GM19239 (cell line): ENCODE data around the gene SEL1L2.

Source experiments
- DNase-seq: peaks from one replicate; pipeline ENCODE4 v3.0.0; 2011; ENCODE audit warnings: low spot score; ENCODE audit not compliant: insufficient read length
- FAIRE-seq: peaks from 2 replicates; lab custom pipeline; 2011; peaks lifted over from hg19 to GRCh38; lab: Jason Lieb, UNC

SEL1L2 gene

DNA sequence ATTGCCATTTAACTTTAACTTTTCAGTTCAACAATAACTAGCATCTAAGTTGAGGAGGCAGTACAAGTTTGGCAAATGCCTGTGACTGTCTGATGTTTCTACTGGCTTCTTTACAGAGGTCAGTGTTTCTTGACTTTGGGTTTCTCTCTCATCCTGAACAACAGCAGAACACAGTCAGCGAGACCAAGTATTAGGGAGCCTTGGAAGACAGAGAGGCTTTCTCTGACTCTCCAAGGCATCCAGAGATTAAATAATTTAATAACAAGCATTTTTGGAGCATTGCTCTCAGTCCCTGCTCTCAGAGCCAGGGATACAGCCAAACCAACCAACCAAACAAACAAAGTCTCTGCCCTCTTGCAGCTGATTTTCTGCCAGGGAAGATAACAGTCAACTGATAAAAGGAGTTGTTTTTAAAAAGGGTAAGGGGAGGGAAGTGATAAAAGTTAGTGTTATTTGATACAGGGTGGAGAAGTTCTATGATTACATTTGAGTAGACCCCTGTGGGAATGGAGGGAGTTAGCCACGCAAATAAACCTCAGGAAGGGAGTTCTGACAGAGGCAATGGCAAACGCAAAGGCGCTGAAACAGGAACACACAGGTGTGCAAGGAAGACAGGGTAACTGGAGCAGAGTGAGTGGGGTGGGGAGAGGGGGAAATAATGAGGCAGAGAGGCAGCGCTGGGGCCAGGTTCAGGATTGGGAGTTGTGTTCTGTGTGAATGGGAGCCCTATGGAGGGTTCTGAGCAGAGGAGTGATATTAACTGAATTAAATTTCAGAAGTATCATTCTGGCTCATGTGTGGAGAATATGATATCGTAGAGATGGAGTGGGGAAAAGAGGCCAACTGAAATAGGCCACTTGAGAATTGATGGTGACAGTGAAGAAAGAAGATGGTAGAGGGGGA lies 55.2 kb downstream of the SEL1L2 start:
- DNase-seq (no peak), FAIRE-seq (no peak)

DNA sequence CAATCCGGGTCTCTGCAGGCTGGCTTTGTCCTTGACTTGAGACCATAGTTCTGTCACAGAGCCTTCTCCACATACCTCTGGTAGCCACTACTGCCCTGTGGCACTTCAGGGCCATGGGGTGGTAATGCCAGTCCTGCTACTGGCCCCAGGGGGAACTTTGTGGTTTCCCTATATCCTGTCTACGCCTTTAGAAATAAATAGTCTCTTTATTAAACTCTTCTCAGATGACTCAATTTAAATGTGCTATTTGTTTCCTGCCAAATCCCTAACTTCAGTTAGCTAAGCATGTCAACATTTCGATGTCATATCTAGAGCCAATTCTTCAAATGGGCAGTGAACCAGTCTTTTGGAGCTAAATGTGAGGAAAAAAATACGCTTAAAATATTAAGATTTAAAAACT lies 60.1 kb downstream of the SEL1L2 start:
- DNase-seq (no peak), FAIRE-seq (no peak)

DNA sequence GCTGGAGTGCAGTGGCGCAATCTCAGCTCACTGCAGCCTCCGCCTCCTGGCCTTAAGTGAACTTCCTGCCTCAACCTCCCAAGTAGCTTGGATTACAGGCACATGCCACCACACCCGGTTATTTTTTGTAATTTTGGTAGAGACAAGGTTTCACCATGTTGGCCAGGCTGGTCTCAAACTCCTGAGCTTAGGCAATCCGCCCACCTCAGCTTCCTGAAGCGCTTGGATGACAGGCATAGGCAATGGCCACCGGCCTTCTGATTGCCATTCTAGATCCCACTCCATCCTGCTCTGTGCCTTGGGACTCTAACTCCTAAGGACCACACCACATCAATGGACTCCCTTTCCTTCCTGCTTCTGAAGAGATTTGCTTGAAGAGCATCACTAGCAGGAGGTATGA lies 60.6 kb downstream of the SEL1L2 start:
- DNase-seq (no peak), FAIRE-seq (no peak)

DNA sequence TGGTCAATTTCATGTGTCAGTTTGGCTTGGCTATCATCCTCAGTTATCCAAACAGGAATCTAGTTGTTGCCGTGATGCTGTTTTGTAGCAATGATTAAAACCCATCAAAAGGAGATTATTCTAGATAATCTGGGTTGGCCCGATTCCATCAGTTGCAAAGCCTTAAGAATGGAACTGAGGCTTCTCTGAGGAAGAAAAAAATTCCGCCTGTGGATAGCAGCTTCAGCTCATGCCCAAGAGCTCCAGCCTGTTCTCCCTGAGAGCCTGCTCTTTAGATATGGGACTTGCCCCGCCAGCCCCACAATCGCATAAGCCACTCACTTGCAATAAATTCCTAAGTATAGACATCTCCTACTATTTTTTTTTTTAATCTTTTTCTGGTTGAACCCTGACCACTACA lies 61.5 kb downstream of the SEL1L2 start:
- FAIRE-seq (no peak), DNase-seq (no peak)

DNA sequence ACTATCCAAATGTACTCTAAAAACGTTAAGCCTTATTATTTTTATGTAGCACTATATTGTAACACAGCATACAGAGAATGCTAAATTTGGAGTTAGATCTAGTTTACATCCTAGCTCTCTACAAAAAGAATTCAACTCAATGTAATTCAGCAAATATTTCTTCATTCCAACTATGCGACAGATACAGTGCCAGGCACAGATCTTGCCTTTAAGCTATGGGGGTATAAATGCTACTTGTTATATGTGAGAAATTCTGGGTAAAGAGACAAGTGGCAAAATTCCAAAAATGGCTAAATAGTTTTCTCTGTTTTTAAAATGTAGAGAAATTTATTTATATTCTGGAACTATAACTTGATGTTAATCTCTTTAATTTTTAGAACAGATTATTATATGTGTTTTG lies 63.2 kb downstream of the SEL1L2 start:
- no peak for DNase-seq
- FAIRE-seq, result no peak

DNA sequence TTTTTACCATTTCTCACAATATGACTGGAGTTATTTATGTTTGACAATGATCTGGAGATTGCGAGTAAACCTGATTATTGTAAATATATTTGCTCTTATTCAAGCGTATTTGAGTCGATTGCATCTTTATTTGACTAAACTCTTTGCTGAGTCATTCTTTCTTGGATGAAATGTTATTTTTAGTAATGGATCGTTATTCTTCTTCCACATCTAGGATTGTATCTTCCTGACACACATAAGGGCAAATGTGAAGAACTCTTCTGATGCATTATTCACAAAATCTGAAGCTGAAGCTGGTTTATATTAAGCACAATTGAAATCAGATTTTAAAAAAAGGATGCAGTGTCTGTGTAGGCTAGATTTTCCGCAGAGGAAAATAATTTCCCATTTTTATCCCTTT lies 68.2 kb downstream of the SEL1L2 start:
- FAIRE-seq (no peak), DNase-seq (no peak)

DNA sequence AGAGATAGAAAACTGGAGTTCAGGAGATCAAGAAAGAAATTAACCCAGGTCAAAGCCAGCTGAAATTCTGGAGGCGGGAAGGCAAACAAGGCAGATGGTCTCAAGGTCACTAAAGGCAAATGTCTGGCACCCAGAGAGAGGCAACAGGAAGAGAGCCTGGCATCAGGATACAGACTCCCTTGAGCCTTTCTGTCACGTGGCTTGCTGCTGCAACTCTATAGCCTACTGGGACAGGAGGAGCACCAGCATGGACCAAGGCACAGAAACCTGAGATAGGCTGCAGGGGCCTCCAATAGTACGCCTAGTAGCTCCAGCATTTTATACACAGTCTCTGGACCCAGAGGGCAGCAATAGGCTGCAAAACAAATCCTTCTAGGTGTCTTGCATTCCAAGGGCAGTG lies 75.1 kb downstream of the SEL1L2 start:
- FAIRE-seq (no peak), DNase-seq (no peak)

DNA sequence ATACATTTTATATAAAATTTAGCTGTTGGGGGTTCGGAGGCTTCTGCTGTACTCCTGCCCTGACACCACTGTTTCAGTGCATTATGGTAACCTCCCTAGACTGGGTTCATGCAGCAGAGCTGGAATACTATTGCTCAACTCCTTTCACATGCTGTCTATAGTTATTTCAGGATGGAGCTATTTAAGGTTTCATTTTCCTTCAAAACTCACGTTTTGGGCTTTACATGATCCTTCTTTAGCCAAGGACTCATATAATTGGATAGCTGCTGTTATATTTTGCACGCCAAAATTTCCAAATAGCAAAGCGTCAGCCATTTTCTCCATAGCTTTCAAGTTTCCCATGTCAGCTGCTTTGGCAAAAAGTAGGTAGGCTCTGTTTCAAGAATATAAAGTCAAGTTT lies 76.8 kb downstream of the SEL1L2 start:
- no peak for FAIRE-seq
- DNase-seq, result no peak

DNA sequence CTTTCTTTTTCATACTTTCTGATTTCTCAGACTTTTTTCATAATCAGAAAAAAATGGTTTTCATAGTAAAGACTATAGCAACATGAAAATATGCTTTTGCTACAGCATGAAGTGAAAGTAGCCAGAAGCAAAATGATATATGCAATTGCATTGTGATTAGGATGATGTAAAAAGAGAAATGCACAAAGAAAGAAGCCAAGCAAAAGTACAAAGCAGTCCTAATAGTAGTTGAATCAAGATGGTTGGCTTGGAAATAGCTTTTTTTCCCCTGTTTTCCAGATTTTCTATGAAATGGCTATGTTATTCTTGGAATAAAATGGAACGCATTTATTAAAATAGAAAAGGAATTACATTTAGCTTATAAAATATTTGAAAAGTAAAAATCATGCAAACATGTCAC lies 77.3 kb downstream of the SEL1L2 start:
- DNase-seq, result no peak
- FAIRE-seq, result no peak

DNA sequence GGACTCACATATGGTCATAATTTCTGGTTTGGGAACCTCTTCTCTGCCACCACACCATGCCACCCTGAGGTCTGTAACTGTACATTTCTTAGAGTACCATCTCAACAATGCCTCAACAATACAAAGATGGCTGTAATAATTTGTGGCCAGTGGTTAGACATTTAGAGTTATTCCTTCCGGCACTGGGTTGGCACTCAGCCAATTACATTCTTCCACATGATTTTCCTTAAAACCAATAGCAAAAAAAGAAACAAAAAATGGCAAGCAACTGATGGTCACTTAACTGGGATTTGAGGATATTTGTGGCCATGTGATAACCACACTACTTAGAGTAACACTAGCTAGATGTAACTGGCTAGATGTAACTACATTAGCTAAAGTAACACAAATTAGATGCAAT lies 79.9 kb downstream of the SEL1L2 start:
- DNase-seq, result no peak
- FAIRE-seq, result no peak

DNA sequence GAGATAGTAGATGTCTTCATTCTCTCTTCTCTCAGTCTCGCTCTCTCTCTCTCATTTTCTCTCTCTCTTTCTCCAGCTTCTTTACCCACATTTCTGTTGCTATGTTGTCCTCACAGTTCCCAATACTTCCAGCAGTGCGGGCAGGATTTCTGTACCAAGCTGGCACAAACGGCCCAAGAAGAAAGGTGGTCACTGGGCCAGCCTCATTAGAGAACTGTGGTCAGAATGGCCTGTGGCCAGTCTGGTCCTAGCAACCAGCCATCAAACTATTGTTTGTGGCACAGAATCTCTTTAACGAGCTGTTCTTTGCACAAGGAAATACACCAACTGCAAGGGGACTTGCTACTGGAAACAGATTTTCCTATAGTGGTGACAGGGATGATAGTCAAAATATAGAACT lies 81.3 kb downstream of the SEL1L2 start:
- FAIRE-seq (no peak), DNase-seq (no peak)

DNA sequence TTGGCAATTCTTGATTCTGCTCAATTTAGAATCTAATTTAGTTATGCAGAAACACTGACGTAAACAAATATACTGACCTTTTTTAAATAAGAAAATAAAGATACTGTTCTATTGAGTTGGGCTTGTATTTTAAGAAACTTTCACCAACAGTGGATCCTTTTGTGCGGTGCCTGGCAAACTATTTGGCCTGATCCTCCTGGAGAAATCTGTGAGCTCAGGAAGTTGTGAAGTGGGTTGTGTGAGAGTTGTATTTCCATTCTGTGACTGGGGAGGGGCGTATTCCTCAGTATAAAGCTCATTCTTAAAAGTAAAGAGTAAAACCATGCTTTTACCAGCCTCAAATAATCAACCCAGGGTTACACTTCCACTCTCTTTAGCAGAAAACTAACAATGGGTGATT lies 85.6 kb downstream of the SEL1L2 start:
- FAIRE-seq (no peak), DNase-seq (no peak)

DNA sequence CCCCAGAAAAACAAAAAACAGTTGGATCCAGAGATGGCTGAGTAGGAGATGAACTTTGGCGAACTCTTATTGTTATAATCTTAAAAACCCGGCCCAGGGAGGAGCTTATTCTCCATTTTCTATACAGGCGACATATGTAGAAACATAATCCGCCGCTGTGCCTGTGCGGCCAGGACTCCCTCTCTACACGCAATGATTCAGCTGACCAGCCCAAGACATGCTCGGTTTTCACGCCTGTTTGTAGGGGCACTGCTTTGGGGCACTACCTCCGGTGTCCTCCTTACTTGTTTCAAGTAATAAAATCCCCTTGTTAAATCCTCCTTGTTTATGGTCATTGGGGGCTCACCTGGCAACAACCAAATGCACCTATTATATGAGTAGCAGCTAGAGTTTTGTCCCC lies 89.9 kb downstream of the SEL1L2 start:
- FAIRE-seq (no peak), DNase-seq (no peak)

DNA sequence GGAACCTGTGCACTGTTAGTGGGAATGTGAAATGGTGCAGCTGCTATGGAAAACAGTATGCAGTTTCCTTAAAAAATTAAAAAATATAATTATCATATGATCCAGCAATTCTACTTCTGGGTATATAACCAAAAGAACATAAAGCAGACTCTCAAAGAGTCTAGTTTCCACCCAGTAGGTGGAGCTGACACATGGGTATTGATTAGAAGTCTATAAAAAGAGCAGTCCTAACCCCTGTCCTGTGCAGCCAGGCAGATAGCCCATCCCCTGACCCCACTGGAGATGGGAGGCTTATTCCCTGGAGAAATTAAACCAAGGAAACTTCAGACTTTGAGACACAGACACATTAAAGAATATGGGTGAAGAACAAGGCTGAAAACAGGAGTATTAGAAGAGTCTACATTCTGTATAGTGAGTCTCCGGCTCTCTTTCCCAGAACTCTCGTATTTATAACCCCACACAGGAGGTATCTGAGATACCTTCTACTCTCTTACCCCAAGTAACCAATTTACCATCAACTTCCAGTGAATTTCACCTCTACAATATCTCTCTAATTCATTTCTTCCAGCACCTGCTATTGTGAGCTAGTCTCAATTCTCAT lies 92.3 kb downstream of the SEL1L2 start:
- FAIRE-seq (no peak), DNase-seq (no peak)

DNA sequence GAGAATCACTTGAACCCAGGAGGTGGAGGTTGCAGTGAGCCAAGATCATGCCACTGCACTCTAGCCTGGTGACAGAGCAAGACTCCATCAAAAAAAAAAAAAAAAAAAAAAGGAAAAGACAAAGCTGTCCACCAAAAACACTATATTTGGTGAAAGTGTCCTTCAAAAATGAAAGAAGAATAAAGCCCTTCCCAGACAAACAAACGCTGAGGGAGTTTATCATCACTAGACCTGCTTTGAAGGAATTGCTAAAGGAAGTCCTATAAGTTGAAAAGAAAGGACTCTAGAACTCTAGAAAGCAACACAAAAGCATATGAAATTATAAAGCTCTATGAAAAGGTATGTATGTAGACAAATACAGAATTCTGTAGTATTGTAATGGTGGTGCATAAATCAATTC lies 98.8 kb downstream of the SEL1L2 start:
- DNase-seq (no peak), FAIRE-seq (no peak)

DNA sequence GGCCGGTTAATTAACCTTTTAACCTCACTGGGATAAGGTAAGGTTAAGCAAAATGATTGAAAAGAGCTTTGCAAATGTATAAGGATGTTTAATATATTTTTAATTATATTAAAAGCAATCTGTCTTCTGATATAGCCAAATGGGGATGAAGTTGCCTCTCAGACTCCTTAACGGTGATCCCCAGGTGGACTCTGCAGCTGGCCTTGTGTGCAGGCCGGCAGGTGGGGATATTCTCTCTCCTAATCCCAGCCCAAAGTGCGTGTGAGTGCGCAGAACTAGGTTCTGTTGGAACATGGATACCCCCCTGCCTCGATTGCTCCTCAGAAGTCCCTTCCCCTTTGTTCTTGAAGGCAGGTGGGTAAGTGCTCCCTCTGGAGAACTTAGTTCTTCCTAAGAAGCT lies 105.6 kb downstream of the SEL1L2 start:
- no peak for DNase-seq
- no peak for FAIRE-seq

DNA sequence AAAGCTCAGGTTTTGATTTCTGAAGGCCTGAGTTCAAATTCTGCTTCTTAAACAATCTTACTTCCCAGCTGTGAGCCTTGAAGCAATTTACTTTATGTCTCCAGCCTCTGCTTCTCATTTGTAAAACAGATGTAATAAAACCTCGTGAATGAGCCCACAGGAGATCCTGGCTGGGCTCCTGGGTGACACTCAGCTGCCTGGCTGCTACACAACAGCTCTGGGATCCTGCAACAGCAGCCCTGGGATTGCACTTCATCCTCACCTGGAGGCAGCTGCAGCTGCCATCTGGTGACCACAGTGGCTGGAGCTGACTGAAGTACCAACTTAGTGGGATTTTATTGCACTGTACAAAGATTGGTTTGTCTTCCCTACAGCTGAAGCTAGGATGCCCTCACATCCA lies 107.0 kb downstream of the SEL1L2 start:
- FAIRE-seq (no peak), DNase-seq (no peak)

DNA sequence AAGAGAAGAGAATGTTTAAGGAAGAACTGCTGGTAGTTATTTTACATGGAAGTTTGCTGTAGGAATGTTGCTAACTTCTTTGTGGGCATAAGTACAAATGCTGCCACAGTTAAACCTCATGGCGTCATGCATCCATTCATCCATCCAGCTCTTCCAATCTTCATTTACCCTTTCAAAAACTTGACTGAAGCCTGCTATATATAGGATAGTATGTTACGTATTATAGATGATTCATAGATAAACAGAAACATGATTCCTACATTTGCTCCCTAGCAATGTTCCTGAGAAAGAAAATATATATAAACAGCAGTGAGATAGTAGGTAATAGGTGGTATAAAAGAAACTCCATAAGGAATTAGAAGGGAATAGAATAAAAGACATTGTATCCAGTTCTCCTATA lies 111.8 kb downstream of the SEL1L2 start:
- DNase-seq (no peak), FAIRE-seq (no peak)

DNA sequence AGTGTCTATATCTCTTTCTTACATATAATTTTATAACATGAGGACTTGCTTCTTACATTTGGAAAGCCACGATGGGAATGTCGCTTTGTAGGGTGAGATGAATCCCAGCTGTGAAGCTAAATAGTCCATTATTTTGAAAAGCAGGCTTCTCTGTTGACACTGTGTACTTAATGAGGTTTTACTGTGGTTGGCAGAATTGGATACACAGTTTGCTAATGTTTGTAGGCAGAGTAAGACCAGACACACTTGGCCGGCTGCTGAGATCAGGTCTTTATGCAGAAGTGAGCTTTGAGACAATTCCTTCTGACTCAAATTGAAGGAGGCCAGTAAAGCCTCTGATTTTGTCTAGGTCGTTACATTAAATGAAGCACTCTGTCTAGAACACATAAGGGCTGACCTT lies 112.6 kb downstream of the SEL1L2 start:
- FAIRE-seq, result no peak
- DNase-seq, result no peak

DNA sequence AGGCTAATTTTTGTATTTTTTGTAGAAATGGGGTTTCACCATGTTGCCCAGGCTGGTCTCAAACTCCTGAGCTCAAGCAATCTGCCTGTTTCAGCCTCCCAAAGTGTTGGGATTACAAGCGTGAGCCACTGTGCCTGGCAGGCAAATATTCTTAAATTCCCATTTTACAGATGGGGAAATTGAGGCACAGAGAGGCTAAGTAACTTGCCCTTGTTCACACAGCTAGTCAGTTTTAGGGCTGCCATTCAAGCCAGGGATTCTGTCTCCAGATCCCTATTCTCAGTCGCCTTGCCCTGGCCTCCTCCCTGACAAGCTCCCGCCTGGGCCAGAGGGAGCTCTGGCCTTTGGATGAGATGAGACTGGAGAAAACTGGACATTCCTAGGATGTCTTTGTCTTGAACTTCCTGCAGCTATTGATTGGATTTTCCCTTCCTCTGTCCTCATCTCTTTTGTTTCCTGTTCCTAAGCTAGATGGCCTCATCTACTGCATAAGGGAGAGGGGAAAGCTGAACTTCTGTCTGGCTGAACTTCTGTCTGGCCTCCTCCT lies 115.1 kb downstream of the SEL1L2 start:
- no peak for DNase-seq

DNA sequence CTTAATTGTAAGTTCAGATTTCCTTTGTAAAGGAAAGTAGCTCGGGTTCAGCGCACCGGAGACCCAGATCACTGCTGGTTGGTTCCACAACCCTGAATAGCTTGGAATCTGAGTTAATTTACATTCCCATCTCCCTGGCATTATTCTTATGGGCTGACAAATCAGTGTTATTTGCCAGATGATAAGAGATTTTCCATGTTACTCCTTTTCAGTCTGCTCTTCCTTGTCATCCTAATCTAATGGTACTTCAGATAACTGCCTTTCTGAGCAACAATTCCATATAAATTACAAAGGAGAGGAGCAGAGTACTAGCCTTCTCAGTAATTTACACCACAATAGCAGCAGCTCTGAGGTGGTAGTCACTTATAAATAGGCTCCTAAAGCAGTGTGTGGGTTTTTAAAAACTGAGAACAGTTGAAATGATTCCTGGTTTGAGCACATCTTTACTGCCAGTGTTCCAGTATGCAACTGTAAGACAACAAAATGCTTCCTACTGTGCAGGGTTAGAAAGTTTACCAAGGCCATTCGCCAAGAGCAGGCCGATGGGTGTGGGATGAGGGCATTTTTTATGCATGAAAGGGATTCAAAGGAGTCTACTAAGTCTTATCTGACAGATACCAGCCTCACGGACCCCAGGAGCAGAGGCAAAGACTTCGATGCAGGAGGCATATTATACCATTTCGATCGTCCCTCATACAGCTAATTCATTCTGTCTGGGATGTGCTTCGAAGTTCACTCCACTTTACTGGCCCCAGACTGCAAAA lies 115.8 kb downstream of the SEL1L2 start:
- DNase-seq (no peak), FAIRE-seq (no peak)

More for the DNA sequence above, 115.1 kb downstream of the SEL1L2 start:
- FAIRE-seq, result no peak
